ENCODE measurements around the gene NAGK.
A peak's percentile ranks its signal among the peaks of the same experiment; 100 is the strongest.
"Not testable (repeated sequence)": the region's sequence is repeated elsewhere in the genome, so short reads cannot be mapped to it uniquely, and the experiment has no call there.

The NAGK gene

DNA sequence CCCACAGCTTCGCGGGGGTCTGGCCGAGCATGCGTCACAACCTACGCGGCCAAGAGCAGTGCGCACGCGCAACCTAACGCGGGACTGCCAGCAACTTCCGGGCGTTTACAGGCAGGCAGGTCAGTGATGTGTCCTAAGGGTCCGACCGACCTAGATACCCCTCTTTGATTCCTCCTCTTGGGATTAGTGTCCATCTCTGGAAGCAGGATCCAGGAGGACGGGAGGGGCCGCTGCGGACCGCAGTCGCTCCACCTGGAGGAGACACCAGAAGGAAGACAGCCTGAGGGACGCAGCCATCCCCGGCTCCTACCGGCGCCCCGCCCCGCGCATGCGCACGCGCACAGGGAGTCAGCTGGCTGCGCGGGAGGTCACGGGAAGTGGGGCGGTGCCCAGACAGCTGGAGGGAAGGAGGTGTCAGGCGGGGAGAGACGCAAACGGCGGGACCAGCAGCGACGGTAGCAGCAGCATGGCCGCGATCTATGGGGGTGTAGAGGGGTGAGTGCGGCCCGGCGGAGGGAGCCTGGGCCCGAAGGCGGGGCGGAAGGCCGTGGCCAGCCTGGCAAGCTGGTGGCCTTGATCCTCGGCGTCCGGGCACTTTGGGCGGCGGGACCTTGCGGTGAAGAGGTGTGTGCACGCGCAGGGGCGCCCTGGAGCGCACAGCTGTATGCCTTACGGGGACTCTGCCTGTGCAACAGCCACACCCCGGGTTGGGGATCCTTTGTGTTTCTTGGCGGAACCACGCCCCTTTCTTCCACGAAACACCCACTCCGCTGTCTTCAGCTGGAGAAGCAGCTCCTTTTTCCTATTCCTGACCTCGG, at the start of gene NAGK:
TSS of gene NAGK (plus strand) at position 431 of the 818 bp plus-strand sequence. CDS start at position 467, 36 bp downstream.
- peak; percentile 96 for DNase-seq (ENCODE audit: low spot score)

GRCh38 chr2:71019989-71020388, 48.5 kb upstream of the NAGK start:
- not testable (repeated sequence) for DNase-seq (ENCODE audit: low spot score)

DNA sequence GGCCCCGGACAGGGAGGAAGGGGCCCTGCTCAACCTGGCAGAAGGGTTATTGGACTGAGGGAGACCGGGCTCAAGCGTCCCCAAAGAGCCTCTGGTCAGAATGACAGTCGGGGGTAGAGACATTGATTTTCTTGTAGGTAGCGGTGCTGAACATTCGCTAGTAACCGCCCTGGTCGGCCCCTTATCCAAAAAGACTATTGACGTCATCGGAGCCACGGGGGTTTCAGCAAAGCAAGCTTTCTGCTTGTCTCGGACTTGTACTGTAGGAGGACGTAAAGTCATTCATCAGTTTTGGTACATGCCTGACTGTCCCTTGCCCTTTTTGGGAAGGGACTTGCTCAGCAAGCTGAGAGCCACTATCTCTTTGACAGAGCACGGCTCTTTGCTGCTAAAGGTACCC, 47.1 kb upstream of the NAGK start:
- not testable (repeated sequence) for DNase-seq (ENCODE audit: low spot score)

DNA sequence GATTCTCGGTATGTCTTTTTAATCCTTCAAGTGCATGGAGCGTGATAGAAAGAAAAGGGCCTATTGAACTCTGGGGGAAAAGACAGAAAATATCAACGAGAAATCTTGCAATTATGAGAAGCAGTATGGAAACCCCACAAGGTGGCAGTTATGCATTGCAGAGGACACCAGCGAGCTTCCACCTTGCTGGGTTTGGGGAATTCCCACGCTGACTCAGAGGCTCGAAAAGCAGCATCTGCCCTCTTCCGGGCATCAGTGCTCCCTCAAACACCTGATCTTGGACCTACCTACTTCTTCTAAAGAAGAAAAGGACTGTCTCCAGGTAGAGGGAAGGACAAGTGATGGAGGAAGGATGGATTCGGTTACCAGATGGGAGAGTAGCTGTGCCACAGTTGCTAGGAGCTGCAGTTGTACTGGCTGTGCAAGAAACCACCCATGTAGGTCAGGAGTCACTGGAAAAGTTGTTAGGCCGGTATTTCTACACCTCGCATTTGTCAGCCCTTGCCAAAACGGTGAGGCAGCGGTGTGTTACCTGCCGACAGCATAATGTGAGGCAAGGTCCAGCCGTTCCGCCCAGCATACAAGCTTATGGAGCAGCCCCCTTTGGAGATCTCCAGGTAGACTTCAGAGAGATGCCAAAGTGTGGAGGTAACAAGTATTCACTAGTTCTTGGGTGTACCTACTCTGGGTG, 44.8 kb upstream of the NAGK start:
- not testable (repeated sequence) for DNase-seq (ENCODE audit: low spot score)

GRCh38 chr2:71036296-71036695, 32.2 kb upstream of the NAGK start:
- DNase-seq (ENCODE audit: low spot score), result not testable (repeated sequence)

DNA sequence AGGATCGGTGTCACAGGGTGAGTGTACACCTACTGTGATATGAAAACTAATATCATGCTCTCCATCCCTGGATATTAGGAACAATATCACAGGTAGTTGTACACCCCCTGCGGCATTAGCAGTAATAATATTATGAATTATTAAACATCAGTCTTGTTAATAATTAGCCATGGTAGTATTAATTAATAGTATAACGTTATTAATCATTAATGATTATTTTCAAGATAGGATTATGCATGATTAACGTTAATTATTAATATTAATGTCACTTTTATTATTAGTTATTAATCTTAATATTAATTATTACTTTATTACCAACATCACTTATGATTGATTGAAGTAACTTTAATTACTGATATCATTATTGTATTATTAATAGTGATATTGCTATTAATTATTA, 26.2 kb upstream of the NAGK start:
- no peak for DNase-seq (ENCODE audit: low spot score)

DNA sequence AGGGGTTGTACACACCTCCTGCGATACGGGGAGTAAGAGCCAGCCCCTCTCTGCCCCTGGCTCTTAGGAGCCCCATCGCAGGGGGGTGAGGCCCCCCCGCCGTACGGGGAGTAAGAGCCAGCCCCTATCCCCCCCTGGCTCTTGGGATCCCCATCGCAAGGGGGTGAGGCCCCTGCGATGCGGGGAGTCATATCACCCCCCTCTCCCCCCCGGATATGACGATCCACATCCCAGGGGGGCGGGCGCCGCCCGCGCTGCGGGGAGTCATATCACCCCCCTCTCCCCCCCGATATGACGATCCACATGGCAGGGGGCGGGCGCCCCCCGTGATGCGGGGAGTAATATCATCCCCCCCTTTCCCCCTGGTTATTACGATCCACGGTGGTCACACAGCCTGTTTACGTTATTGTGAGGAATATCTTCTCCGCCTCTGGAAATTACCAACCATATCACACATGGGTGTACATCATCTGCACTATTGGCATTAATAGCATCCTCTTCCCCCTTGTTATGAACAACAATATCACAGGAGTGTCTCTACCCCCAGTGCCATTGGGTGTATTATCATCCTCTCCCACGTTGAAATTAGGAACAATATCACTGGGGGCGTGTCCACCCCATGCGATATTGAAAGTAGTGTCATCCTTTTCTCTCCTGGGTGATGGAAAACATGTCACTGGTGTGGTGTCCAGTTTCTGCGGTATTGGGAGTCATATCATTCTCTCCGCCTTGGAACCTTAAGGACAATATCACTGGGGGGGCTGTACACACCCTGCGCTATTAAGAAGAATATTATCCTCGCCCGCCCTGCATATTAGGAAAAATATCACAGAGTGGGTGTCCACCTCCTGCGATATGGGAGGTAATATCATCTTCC, 24.7 kb upstream of the NAGK start:
- DNase-seq (ENCODE audit: low spot score), result no peak

DNA sequence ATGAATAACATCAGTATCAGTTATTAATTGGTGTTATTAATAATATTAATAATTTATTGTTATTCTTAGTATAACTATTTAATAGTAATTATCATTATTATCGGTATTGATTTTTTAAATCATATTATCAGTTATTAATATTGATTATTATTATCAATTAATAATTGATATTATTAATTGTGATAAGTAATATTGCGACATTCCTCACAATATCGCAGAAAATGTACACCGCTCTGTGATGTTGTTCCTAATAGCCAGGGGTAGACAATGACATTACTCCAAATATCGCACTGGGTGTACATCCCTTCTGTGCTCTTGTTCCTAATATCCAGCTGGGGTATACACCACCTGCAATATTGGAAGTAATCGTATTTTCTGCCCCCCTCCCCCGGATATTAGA, 23.3 kb upstream of the NAGK start:
- DNase-seq (ENCODE audit: low spot score), result no peak

GRCh38 chr2:71045865-71046548, 22.4 kb upstream of the NAGK start:
- no peak for DNase-seq (ENCODE audit: low spot score)

- no peak for DNase-seq (ENCODE audit: low spot score)
Observed at GRCh38 chr2:71048096-71048495, 20.4 kb upstream of the NAGK start.

GRCh38 chr2:71049704-71050360, 18.6 kb upstream of the NAGK start:
- not testable (repeated sequence) for DNase-seq (ENCODE audit: low spot score)

GRCh38 chr2:71055206-71055740, 13.2 kb upstream of the NAGK start:
- not testable (repeated sequence) for DNase-seq (ENCODE audit: low spot score)

DNA sequence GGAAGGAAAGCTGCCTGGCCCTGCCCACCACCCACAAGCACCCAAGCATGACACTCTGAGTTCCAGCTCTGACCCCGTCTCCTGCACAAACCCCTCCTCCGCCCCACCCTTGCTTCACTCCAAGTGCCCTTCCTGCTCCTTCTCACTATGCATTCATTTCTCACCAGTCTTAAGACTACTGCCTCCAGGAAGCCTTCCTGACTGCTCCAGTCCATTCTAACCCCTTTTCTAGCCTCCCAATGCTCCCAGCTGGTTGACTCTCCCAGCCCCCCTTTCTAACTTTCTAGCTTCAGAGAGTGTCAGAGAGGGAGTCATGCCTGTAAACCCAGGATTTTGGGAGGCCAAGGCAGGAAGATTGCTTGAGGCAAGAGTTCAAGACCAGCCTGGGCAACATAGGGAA, 8.2 kb upstream of the NAGK start:
- no peak for DNase-seq (ENCODE audit: low spot score)

DNA sequence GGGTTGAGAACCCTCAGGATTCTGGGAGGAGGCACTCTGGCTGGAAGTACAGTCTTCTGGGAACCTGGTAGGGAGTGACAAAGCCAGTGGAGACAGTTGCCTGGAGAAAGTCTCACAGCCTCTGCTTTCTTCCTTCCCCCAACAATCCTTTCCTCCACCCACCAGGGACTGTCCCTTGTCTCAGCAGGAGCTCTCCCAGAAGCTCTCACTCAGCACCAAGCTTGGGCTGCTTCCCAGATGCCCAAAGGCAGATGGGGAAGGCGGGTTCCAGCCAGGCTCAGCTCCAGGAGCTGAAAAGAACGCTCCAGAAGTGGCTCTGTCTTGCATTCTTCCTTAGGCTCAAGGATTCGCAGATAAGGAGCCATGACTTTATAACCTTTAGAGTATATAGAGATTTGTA, 7.6 kb upstream of the NAGK start:
- DNase-seq (ENCODE audit: low spot score), result no peak

DNA sequence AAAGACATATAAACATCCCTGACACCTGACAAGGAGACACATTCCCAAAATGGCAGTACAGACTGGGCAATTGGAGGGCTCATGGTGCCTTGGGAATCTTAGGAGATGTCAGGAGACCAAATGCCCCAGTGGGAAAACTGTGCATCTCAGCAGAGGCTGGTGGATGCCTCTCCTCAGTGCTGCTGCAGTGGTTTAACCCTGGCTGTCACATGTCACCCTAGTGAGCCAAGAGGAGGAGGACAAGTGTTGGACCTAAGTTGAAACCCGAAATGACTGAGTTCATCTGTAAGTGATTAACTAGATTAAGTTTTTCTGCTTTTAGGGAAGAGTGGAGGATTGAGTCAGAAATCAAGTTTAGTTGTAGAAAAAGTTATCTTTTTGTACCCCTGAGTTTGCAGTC, 5.2 kb upstream of the NAGK start:
- no peak for DNase-seq (ENCODE audit: low spot score)

DNA sequence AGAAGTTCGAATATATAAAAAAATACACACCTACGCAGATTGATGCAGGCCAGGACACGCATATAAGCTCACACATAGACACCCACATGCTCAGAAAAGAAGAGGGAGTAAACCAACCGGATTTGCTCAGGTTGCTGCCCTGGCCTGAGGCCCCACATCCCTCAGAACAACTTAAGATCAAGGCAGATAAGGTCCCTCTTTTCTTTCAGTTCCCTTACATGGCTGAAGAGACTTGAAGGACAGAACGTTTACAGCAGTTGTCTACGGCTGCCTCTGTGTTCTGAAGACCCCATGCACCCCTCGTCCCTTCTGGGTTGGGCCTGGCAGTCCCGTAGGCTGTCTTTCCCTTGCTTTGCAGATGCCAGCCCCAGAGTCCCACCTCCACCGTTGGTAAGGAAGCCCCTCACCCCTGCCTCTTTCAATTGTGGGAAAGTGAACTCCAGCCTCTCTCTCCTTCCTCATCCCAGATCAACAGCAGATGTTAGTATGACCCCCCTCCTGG, 4.3 kb upstream of the NAGK start:
- DNase-seq (ENCODE audit: low spot score), result no peak

- DNase-seq (ENCODE audit: low spot score), result peak; percentile 26
Observed at GRCh38 chr2:71064754-71065621, 3.5 kb upstream of the NAGK start.

- no peak for DNase-seq (ENCODE audit: low spot score)
Observed at GRCh38 chr2:71066856-71067255, 1.6 kb upstream of the NAGK start.

- DNase-seq (ENCODE audit: low spot score), result no peak
Observed at GRCh38 chr2:71067567-71068217, 756 bp upstream of the NAGK start.

All from putamen (tissue), 1 donor.